HG02840 (cell line): ENCODE measurements around the gene TMC5.
"Not testable (repeated sequence)": the region's sequence is repeated elsewhere in the genome, so short reads cannot be mapped to it uniquely, and the experiment has no call there.

ENCODE experiments used
- ATAC-seq: cut with Tn5 transposase; IDR thresholded peaks from one replicate; pipeline ENCODE4 v1.9.1; 2021; ENCODE audit warnings: mild to moderate bottlenecking, moderate library complexity, moderate number of reproducible peaks; ENCODE audit not compliant: unreplicated experiment, low FRiP score

Gene TMC5

GRCh38 chr16:19525385-19525723 lies 107.7 kb downstream of the TMC5 start:
- ATAC-seq = no peak

- ATAC-seq = no peak
Observed at GRCh38 chr16:19527161-19527560, 109.5 kb downstream of the TMC5 start.

GRCh38 chr16:19528666-19529065 lies 111.0 kb downstream of the TMC5 start:
- ATAC-seq = no peak

- no peak for ATAC-seq
Observed at GRCh38 chr16:19532601-19533000, 114.9 kb downstream of the TMC5 start.

GRCh38 chr16:19540241-19540970 lies 122.7 kb downstream of the TMC5 start:
- ATAC-seq = no peak

- no peak for ATAC-seq
Observed at GRCh38 chr16:19542138-19542821, 124.6 kb downstream of the TMC5 start.

GRCh38 chr16:19543278-19543996 lies 125.8 kb downstream of the TMC5 start:
- not testable (repeated sequence) for ATAC-seq

GRCh38 chr16:19548144-19548543 lies 130.5 kb downstream of the TMC5 start:
- ATAC-seq = no peak
